Measurements from ENCODE around the gene ANKRD34B.

ANKRD34B gene

GRCh38 chr5:80569086-80569960 is 757 bp downstream of the ANKRD34B start:
- DNase-seq: no peak

DNA sequence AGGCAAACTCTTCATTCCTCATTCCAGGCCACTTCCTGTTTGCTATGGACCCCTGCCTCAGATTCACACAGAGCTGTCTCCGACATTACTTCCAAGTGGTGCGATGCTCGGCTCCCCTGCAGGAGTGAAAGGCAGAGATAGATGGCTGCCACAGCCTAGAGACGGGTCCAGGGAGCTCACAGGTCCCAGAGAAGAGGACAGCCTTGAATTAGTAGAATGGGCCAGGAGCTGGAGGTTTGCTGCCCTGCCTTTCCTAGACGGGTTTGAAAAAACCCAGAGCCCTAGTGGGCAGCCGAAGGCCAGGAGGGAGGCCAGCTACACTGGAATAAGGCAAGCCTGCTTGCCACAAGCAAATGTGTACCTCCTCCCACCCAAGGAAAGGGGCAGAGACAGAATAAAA is 1.8 kb downstream of the ANKRD34B start:
- no peak for DNase-seq

DNA sequence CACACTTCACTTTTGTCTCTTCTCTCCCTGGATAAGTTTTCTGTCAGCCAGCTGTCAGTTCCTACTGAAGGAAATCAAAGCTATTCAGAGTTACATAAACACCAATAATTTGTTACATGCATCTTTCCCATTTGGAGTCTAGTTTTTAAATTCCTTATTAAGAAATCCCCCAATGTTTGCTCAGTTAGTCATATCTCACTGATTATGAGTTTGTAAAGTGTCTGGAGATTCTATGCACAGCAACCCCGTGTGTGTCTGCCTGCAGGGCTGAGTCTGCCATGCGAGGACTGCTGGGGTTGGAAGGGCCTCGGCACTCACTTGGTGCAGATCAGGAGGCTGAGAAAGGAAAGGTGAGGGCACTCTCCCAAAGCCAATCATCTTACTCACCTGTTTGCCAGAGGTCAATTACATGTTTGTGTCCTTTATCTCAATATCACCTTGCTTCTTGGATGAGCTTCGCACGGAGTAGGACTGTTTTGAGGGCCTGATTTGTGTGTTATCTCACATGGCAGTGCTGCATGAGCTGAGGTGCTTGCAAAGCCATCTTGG is 3.3 kb downstream of the ANKRD34B start:
- no peak for DNase-seq

GRCh38 chr5:80565330-80565729 is 4.8 kb downstream of the ANKRD34B start:
- DNase-seq: no peak

- DNase-seq: no peak
Observed at GRCh38 chr5:80559244-80559643, 10.8 kb downstream of the ANKRD34B start.

DNA sequence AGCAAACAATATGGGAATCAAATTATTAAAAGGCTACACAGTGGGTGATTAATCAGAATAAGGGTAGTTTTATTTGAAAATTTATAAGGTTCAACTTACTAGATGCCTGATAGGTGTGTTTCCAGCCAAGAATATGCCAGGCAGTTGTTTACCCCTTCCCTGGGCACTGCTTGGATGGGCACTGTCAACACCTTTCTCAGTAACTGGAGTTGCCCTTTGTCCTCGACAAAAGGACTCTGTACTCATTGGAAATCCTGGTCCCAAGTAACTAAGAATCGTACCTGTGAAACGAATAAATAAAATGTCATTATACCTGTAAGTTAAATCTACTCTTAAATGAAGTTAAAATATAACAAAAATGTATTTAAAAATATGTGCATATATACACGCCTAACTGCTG is 15.0 kb downstream of the ANKRD34B start:
- no peak for DNase-seq

DNA sequence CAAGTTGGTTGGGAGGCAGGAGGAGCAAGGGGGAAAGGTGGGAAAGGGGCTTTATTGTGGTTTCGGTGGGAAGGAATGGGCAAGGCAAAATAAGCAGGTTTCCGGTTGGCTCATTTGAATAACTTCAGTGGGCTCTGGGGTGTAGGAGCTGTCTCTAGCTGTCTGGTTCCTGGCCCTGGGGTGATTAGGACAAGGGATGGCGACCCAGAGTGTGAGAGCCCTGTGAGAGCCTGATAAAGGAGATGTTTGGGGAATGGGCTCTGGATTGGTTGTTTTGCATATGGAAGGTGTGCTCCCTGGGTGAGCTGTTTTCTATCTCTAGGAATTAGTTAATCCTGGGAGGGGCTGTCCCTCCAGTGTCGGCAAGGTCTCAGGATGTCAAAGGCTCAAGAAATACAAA is 15.4 kb downstream of the ANKRD34B start:
- DNase-seq: no peak

DNA sequence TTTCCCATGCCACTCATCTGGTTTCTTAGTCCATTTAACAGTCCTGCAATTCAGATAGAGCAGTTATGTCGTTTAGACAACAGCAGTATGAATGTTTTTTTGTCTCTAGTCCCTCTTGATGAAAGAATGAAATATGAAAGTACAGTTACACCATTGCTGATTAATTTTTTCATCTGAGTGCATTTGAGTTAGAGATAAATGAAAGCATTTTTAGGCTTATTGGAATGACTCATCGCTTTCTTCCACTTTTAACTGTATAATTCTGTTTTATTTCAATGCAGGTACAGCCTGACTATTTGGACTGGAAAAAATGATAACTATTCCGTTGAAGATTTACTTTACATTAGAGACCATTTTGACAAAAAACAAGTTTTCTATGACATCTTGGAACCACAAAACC is 28.7 kb downstream of the ANKRD34B start:
- DNase-seq: peak; percentile 30

- no peak for DNase-seq
Observed at GRCh38 chr5:80540691-80541090, 29.4 kb downstream of the ANKRD34B start.

DNA sequence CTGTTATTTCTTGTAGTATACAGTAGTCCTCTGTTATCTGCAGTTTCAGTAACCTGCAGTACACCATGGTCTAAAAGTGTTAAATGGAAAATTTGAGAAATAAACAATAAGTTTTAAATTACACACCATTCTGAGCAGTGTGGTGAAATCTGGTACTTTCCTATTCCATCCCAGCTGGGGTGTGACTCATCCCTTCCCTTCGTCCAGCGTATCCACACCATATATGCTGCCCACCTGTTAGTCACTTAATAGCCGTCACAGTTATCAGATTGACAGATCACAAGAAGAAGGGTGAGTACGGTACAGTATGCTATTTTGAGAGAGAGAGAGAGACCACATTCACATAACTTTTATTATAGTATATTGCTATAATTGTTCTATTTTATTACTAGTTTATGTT is 53.3 kb downstream of the ANKRD34B start:
- DNase-seq: peak; percentile 39

- DNase-seq: no peak
Observed at GRCh38 chr5:80509362-80509761, 60.7 kb downstream of the ANKRD34B start.

DNA sequence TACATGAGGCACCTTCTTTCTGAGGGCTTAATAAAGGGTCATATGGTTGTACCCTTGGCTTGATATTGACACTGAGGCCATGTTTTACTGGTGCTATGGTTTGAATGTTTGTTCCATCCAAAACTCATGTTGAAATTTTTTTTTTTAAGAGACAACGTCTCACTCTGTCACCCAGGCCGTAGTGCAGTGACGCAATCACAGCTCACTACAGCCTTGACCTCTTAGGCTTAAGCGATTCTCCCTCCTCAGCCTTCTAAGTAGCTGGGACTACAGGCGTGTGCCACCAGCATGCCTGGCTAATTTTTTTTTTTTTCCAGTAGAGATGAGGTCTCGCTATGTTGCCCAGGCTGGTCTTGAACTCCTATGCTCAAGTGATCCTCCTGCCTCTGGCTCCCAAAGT is 61.2 kb downstream of the ANKRD34B start:
- DNase-seq: no peak

GRCh38 chr5:80507663-80508062 is 62.4 kb downstream of the ANKRD34B start:
- DNase-seq: no peak

Measured in activated CD4-positive, alpha-beta T cell treated with anti-CD3 and anti-CD28 coated beads, Interleukin-2, Interleukin-6, amounts not matched to agents 100 ng/mL and 50 ng/mL, durations not matched to agents 16 hours and 8 hours (primary cell).